HG02885 (cell line): ENCODE results near the gene KIF26A.

Source experiments
- ATAC-seq: cut with Tn5 transposase; IDR thresholded peaks from one replicate; pipeline ENCODE4 v1.9.1; 2021; ENCODE audit warnings: mild to moderate bottlenecking; ENCODE audit not compliant: unreplicated experiment, poor library complexity

The KIF26A gene

DNA sequence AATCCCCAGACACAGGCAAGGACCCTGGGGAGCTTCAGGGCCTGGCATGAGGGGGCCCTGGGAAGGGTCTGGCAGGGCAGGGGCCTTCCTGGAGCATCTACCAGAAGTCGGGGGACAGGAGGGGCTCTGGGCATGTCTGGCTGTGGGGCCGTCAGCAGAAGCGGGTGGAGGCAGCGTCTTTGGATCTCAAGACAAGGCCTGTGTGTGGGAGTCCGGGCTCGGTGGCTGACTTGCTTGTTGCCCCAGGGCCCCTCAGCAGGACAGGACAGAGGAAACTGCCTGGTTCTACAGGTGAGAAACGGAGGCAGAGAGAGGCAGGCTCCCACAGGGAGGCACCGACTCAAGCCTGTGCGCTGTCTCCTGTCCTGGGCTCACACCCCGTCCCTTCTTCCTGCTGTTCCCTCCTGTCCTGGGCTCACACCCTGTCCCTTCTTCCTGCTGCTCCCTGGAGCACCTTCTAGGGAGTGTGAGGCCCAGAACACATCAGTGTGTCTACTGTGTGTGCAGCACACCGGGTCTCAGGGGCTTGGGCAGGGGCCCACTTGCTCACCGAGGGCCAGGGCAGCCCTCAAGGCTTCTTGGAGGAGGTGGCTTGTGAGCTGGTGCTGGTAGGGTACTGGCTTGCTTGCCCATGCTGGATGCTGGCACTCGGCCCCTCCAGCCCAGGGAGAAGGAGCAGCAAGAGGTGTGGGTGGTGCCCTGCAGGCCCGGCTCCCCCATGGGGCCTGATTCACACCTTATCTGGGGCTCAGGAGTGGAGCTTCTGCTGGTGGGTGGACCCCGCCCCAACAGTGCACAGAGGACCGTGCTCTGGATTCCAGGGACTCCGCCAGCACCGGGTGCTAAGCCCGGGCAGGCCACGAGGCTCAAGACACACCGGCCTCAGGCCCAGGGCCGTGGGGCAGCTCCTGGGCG, 38.0 kb upstream of the KIF26A start:
- no peak for ATAC-seq

DNA sequence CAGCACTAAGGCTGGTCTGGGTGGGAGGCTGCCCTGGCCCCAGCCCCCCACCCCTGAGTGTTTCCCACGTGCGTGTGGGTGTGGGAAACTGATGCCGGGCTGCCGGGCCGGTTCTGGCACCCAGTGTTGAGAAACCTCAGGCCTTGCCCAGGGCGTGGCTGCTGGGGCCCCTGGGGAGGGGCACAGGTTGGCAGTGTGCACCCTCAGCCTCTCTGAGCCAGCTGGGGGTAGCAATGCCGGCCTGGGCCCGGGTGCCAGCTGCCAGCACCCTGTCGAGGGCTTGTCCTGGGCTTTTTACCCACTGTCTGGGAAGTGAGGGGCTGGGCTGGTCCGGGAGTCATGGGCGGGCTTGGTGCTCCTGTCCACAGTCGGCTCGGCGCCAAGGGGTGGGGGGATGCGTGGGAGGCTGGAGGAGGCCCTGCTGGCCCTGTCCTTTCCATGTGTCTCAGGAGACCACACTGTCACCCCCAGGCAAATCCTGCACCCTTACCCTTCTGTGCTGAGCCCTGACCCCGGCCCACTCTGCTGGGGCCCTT, 37.2 kb upstream of the KIF26A start:
- ATAC-seq = no peak

DNA sequence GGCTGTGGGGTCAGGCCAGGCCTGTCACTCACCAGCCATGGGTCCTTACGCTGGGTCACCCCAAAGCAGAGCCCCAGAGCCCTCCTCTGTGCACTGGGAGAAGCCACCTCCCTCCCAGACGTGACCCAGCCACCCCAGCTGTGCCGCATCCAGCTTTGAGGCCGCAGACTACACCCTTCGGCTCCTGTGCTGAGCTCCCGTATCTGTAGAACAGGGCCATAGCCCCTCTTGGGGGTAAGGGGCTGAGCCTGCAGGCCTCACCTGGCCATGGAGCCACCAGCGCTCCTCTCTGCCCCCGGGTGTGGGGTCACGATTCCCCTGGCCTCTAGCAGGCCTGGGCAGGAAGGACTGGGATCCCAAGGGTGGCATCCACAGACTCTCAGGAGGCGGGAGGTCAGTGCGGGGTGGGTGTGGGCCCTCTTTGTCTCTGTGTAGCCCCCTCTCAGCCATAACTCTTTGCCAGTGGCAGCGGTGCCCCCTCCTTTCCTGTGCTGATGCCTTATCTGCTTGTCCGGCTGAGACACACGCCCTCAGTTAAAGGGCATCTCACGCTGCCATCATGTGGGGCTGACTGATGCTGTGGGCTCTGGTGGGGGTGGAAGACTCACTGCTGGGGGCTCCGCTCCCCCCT, 36.6 kb upstream of the KIF26A start:
- no peak for ATAC-seq

DNA sequence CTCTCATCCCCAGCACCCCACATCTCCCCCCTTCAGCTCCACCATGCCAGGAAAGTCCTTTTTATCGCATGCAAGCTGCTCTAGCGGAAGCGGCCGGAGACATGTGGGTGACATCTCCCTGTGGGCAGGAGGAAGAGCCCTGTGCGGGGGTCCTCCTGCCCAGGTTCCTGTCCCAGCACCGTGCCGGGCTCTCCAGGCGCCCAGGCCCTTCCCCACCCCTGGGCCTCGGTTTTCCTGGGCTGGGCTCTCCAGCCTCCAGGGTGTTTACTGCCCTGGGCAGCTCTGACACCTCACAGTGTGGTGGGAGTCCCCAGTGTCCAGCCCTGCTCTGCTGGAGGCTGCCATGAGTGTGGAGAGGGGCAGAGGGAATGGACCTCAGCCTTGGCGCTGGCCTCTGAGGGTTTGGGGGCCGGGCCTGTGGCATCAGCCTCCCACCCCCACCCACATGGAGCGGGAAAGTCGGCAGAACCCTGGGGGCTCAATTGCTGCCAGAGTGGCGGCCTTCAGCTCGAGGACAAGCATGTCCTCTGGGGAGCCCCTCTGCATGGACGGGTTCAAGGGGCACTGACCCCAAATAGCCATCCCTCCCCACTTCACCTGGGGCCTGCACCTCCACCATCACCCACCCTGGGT, 36.0 kb upstream of the KIF26A start:
- no peak for ATAC-seq

DNA sequence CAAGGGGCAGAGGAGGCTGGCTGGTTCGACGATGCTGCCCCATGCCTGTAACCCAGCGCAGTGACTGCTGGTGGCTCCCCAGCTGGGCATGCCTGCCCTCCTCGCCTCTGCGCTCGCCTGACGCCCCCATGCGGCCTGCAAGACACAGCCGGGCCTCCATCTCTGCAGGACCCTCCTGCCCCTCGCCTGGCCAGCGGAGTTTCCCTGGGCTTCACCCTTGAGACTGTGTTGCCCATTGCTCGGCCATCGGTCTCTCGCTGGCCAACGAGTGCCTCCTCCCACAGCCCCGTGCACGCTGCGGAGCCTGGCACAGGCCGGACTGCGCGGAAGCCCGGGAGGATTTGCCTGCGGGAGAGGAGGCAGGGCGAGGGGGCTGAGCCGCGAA, 35.3 kb upstream of the KIF26A start:
- ATAC-seq = no peak

DNA sequence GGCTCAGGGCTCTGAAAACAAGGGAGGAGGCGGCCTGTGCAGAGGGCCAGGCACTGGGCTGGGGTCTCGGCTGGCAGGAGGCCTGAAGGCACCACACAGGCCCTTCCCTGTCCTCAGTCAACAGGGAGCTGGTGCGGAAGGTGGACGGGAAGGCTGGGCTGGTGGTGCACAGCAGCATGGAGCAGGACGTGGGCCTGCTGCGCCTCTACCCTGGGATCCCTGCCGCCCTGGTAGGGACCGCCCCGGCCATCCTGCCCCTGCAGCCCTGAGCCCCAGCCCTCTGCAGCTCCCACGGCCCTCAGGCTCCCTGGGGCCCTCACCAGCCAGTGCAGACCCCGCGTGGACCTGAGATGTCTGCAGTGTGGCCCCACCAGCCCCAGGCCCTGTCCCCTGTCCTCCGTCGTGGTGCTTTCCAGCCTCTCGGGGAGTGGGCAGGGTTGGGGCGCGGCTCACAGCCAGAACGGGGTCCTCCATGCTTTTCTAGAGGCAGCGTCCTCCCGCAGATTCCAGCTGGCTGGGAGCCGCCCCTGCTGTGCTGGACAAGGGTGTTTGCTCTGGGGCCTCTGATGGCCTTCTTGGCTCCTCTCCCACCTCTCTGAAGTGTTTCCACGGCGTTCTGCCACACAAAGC, 34.8 kb upstream of the KIF26A start:
- no peak for ATAC-seq

DNA sequence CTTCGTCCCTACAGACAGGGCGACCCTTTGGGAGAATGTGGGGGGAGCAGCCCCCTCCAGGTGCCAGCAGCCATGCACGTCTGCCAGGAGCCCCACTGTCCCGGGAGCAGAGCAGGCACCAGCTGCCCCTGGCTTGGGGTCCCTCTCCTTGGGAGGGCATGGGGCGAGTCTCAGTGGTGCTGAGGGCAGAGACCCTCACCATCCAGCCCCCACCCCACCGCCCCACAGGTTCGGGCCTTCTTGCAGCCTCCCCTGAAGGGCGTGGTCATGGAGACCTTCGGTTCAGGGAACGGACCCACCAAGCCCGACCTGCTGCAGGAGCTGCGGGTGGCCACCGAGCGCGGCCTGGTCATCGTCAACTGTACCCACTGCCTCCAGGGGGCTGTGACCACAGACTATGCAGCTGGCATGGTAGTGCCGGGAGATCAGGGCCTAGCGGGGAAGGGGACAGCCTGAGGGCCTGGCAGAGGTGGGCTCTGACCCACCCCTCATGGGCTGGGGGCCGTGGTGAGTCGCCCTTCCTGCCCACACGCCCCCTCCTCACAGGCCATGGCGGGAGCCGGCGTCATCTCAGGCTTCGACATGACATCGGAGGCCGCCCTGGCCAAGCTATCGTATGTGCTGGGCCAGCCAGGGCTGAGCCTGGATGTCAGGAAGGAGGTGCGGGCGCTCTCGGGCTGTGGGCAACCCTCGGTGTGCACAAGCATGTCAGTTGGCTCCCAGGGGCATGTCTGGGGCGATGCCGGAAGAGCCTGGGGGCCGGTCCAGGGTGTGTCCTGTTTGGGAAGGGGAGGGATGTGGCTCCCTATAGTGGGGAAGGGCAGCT, 34.1 kb upstream of the KIF26A start:
- ATAC-seq = no peak

DNA sequence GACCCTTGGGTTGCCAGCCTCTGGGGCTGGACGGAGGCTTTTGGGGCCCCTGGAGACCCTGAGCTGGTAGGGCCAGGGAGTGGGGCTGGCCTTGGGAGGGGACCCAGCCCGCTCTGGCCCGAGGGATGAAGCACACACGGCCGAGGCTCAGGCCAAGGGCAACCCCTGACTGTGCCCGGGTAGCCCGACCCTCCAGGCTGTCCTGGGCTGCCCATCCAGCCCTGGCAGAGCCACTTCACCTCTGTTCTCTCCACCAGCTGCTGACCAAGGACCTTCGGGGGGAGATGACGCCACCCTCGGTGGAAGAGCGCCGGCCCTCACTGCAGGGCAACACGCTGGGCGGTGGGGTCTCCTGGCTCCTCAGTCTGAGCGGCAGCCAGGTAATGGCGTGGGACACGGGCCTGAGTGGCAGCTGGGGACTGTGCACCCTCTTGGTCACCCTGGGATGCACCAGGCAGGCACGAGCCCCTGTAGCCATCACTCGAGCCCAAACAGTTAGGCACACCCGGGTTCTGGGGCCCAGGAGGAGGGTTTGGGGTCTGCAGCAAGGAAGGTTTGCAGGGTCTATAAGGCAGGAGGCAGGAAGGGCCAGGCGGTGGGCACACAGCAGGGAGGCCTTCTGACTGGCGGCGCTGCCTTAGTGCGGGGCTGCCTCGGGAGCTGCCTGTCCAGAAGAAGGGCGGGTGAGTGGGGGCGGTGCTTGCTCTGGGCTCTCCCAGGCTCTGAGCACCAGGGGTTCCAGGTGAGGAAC, 33.1 kb upstream of the KIF26A start:
- ATAC-seq = no peak

DNA sequence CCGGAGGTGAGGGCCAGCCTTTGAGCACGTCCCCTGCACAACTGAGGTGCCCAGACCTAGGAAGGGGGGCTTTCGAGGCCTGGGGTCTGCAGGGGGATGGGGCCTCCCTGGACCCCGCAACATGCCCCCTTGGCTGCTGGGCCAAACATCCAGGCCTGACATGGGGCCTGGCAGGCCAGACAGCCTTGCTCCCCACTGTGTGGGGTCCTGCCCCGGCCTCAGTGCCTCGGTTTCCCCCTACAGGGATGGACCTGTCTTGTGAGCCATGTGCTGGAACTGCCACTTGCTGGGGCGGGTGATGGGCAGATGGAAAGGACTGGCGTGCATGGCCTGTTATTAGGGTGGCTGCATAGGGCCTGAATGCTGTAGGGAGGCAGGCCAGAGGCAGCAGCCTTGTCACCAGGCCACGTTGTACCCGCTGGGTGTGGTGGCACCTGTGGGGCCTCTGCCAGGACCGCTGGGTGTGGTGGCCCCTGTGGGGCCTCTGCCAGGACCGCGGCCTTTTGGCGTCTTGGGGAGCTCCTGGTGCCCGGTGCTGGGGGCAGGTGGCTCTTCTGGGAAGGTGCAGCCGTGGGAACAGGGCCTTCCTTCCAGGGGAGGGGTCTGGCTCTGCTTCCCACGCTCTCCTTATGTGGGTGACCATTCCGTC, 32.4 kb upstream of the KIF26A start:
- no peak for ATAC-seq

DNA sequence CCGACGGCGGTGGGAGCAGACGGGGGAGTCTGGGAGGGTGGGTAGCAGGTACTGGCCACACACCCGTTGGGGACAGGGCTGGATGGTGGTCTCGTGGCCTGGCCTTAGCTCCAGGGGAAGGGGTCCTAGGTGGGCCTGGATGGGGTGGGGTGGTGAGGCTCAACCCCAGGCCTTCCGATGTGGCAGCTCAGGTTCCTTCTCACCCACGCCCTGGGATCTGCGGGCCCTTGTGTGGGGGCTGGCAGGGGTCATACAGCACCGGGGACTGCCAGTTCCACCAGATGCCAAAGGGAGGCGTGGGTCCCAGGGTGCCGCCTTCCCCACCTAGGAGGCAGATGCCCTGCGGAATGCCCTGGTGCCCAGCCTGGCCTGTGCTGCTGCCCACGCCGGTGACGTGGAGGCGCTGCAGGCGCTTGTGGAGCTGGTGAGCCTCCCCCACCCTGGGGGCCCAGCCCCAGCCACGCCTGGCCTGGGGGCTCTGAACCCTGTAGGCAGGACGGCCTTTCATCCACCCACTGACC, 31.9 kb upstream of the KIF26A start:
- ATAC-seq = no peak

DNA sequence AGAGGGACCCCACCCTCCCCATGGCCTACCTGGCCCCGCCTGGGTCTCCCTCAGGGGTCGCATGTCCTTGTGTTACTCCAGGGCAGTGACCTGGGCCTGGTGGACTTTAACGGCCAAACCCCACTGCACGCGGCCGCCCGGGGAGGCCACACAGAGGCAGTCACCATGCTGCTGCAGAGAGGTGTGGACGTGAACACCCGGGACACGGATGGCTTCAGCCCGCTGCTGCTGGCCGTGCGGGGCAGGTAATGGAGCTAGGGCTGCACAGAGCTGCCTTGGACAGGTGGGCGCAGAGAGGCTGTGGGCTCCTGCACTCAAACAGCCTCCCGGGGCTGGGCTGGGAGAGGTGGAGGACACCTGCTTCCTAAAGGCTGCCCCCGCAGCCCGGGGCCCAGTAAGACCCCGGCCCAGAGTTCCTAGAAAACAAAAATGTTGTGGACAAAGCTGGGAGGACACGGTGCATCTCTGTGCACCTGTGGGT, 31.2 kb upstream of the KIF26A start:
- ATAC-seq = no peak

DNA sequence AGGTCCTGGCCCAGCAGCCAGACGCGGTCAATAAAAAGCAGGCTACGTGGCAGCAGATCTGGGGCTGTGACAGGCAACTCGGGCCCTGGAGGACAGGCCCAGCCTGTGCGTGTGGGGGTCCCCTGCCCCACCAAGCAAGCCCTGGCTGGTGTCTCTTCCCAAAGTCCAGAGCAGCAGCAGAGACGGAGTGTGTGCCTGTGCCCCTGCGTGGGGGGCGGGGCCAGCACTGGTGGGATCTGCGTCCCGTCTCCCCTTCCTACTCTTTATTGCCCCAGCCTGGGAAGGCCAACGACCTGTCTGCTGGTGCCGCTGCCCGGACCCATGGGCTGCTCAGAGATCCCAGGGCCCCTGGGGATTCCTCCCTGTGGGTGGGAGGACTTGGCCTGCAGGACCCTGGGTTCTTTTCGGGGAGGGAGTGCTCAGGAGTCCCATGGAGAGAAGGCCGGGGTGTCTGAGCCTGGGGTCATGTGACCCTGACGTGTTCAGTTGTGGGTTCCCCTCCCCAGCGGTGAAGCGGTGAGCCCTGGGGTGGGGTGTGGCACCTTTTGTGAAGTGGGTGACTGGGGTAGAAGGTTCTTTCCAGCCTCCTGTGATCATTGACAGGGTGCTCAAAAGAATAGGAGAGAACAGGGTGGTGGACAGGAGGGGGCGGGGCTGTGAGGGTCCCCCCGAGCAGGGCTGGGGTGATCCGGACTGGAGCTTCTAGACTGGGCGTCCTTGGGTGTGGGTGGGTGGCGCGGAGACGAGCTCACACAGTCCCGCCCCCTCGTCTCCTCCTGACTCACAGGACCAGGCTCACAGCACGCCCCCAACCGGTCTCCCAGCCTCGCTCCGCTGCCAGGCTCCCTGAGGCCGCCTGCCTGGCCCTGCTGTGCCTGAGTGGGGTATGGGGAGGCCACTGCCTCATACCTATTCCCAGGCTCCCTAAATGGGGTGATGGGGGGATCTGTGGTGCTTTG, 30.5 kb upstream of the KIF26A start:
- ATAC-seq = no peak

DNA sequence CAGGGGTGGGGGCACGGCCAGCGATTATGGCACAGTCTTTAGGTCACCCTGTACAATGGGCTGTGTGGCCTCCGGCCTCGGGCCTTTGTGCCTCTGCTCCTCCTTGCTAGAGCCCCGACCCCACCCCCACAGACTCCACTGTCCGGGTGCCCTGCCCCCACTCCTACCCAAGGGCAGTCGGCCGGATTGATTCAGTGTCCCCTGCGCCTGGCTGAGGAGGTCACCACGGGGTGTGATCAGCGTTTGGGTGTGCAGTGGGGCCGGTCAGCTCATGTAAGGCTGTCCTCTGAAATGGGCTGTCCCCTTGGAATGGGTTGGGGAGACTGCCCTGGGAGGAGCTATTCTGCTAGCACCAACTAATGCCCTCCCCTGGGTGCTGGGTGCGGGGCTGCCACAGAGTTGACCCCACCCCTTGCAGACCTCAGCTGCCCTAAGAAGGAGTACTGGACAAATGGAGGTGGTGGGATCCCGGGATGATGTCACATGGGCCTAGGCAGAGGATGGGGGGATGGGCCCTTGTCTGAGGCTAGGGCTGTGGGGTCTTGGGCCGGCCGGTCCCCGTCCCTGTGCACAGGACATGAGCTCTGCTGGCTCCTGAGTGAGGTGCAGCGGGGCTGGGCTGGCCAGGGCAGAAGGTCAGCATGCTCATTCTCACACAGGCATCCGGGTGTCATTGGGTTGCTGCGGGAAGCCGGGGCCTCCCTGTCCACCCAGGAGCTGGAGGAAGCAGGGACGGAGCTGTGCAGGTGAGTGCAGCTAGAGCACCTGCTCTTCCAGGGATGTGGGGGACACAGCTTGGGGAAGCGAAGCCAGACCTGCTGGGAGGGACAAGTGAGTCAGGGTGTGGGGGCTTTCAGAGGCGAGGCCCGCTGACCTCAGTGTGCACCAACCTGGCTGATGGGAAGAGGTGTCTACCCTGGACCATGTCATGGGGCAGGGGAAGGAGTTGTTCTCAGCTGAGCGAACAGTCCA, 29.5 kb upstream of the KIF26A start:
- ATAC-seq = no peak

DNA sequence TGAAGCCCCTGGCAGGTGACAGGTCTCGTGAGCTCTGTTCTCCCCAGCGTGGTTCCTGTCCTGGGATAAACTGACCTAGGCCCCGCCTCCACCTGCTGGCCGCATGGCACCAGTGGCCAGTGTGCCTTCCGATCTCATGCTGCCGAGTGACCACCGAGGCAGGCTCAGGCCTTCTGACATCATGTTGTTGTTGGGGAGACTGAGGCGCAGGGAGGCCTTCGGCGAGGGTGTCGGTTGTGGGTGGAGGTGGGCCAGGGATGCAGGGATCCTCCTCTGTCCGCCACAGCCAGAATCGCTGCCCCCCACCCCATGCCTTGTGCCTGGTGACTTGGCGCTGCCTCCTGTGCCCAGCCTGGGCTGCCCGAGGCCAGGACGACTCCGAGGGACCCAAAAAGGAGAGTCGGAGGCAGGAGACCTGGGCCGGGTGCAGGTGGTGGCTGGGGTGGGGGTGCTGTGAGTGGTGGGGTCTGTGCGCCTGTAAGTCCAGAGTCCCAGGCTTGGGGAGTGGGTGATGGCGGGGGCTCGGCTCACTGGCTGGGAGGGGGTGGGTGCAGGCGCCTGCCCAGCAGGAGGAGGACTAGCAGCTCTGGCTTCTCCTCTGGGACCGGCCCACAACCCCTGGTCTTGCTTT, 28.5 kb upstream of the KIF26A start:
- ATAC-seq = no peak

DNA sequence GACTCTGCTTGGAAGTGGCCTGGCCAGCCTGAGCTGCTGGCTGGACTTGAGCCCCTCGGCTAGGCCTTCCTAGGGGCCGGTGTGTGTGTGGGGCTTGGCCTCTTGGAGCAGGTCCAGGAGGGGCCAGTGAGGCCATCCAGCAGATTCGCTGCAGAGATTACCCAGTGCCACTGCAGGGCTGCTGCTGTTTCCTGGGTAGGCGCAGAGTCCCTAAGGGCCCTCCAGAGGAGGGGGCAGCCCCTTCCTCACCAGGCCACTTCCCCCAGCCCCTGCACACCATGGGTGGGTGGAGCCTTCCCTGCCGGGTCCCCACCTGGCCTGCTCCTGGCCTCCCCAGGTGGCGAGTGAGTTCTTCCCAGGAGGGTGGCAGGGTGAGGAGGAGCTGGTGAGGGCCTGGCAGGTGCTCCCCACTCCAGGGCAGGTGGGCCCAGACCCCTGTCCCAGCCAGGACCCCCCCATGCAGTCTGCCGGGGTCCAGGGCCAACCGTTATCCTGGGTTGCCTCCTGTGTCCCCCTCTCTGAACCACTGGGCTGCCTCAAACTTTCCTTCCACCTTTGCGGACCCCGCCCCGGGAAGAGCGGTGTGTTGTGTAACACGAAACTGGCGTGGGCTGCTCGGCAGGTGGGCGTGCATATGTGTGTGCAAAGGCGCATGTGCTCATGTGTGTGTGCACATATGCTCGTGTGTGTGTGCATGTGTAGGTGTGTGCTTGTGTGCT, 27.7 kb upstream of the KIF26A start:
- no peak for ATAC-seq
